SK-N-SH (cell line): ENCODE results near the gene EFCAB13.

Experiments used
- RCOR1 ChIP-seq: fragments of 150-350 bp; IDR thresholded peaks from 2 replicates; pipeline ENCODE4 v1.6.1; 2017; ENCODE audit warnings: antibody characterized with exemption, low read length
- TF ChIP-seq, protein P1 (sequence below): fragments of 200-600 bp; sonication (generic); IDR thresholded peaks from 2 replicates; pipeline ENCODE4 v1.6.1; 2017; ENCODE audit warnings: antibody characterized with exemption, mild to moderate bottlenecking, moderate library complexity
- TF ChIP-seq, protein P2 (sequence below): IDR thresholded peaks from 2 replicates; pipeline ENCODE4 v1.6.1; 2012; ENCODE audit warnings: mild to moderate bottlenecking, low read depth, low read length, moderate library complexity

DNA sequence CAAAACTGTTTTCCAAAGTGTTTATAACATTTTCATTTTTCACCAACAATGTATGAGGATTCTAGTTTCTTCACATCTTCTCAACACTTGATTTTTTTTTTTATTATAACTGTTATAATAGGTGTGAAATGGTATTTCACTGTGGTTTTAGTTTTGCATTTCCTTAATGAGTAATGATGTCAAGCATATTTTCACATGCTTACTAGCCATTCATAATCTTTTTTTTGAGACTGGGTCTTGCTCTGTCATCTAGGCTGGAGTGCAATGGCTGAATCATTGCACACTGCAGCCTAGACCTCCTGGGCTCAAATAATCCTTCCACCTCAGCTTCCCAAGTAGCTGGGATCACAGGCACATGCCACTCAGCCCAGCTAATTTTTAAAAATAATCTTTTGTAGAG lies 65.1 kb downstream of the EFCAB13 start:
- no peak for TF ChIP-seq RCOR1
- TF ChIP-seq, protein P1, sequence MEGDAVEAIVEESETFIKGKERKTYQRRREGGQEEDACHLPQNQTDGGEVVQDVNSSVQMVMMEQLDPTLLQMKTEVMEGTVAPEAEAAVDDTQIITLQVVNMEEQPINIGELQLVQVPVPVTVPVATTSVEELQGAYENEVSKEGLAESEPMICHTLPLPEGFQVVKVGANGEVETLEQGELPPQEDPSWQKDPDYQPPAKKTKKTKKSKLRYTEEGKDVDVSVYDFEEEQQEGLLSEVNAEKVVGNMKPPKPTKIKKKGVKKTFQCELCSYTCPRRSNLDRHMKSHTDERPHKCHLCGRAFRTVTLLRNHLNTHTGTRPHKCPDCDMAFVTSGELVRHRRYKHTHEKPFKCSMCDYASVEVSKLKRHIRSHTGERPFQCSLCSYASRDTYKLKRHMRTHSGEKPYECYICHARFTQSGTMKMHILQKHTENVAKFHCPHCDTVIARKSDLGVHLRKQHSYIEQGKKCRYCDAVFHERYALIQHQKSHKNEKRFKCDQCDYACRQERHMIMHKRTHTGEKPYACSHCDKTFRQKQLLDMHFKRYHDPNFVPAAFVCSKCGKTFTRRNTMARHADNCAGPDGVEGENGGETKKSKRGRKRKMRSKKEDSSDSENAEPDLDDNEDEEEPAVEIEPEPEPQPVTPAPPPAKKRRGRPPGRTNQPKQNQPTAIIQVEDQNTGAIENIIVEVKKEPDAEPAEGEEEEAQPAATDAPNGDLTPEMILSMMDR: no peak
- TF ChIP-seq, protein P2, sequence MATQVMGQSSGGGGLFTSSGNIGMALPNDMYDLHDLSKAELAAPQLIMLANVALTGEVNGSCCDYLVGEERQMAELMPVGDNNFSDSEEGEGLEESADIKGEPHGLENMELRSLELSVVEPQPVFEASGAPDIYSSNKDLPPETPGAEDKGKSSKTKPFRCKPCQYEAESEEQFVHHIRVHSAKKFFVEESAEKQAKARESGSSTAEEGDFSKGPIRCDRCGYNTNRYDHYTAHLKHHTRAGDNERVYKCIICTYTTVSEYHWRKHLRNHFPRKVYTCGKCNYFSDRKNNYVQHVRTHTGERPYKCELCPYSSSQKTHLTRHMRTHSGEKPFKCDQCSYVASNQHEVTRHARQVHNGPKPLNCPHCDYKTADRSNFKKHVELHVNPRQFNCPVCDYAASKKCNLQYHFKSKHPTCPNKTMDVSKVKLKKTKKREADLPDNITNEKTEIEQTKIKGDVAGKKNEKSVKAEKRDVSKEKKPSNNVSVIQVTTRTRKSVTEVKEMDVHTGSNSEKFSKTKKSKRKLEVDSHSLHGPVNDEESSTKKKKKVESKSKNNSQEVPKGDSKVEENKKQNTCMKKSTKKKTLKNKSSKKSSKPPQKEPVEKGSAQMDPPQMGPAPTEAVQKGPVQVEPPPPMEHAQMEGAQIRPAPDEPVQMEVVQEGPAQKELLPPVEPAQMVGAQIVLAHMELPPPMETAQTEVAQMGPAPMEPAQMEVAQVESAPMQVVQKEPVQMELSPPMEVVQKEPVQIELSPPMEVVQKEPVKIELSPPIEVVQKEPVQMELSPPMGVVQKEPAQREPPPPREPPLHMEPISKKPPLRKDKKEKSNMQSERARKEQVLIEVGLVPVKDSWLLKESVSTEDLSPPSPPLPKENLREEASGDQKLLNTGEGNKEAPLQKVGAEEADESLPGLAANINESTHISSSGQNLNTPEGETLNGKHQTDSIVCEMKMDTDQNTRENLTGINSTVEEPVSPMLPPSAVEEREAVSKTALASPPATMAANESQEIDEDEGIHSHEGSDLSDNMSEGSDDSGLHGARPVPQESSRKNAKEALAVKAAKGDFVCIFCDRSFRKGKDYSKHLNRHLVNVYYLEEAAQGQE: no peak
